Neural cell (in vitro differentiated cells): ENCODE results near the gene IQCM. TPM values are rescaled to one million over a fixed set of nuclear protein-coding genes. Genes with fewer than 3 reads are reported as not detected.

Experiments used
- H2AFZ ChIP-seq: fragments of 200-600, 300-800 bp; sonication (generic), shearing (Covaris generic); 2 replicates; pipeline ENCODE4 v1.6.0; 2014; ENCODE audit warnings: low read depth, mild to moderate bottlenecking, antibody characterized with exemption, low read length, moderate library complexity
- H3F3A ChIP-seq: fragments of 200-600 bp; shearing (Covaris generic); 2 replicates; pipeline ENCODE4 v1.6.1; 2016; ENCODE audit warnings: mild to moderate bottlenecking, moderate library complexity, mixed read lengths, antibody characterized with exemption, low read length; ENCODE audit not compliant: insufficient read depth, poor library complexity, severe bottlenecking
- H3K27ac ChIP-seq: fragments of 200-600, 300-800 bp; sonication (generic), shearing (Covaris generic); 2 replicates; pipeline ENCODE4 v1.5.1; 2014; ENCODE audit warnings: mild to moderate bottlenecking, low read length, moderate library complexity
- H3K27me3 ChIP-seq: fragments of 300-800, 200-600 bp; sonication (generic), shearing (Covaris generic); 2 replicates; pipeline ENCODE4 v1.6.0; 2014; ENCODE audit warnings: mild to moderate bottlenecking, low read depth, low read length, moderate library complexity; ENCODE audit not compliant: insufficient read depth
- H3K36me3 ChIP-seq: fragments of 300-800, 200-600 bp; sonication (generic), shearing (Covaris generic); 2 replicates; pipeline ENCODE4 v1.5.1; 2014; ENCODE audit warnings: mild to moderate bottlenecking, antibody characterized with exemption, low read length, moderate library complexity; ENCODE audit not compliant: insufficient read depth
- H3K4me2 ChIP-seq: fragments of 300-800, 200-600 bp; sonication (generic), shearing (Covaris generic); 2 replicates; pipeline ENCODE4 v1.6.0; 2014; ENCODE audit warnings: mild to moderate bottlenecking, low read length
- H3K4me3 ChIP-seq: fragments of 300-800, 200-600 bp; sonication (generic), shearing (Covaris generic); 2 replicates; pipeline ENCODE4 v1.5.1; 2014; ENCODE audit warnings: mild to moderate bottlenecking, low read length, moderate library complexity
- H3K79me2 ChIP-seq: fragments of 200-600 bp; shearing (Covaris generic); replicated peaks from 2 replicates; pipeline ENCODE4 v1.6.0; 2014; ENCODE audit warnings: mild to moderate bottlenecking, low read length, moderate library complexity; ENCODE audit not compliant: insufficient read depth
- H3K9ac ChIP-seq: fragments of 300-800, 200-600 bp; sonication (generic), shearing (Covaris generic); 2 replicates; pipeline ENCODE4 v1.6.1; 2016; ENCODE audit warnings: mild to moderate bottlenecking, low read length, mixed read lengths
- H3K9me2 ChIP-seq: fragments of 200-600 bp; shearing (Covaris generic); 2 replicates; pipeline ENCODE4 v1.6.1; 2016; ENCODE audit warnings: mild to moderate bottlenecking, low read length, mixed read lengths; ENCODE audit not compliant: insufficient read depth
- H3K9me3 ChIP-seq: fragments of 200-600, 300-800 bp; sonication (generic), shearing (Covaris generic); 2 replicates; pipeline ENCODE4 v1.6.1; 2016; ENCODE audit warnings: mild to moderate bottlenecking, mixed run types, low read length, moderate library complexity, mixed read lengths
- H4K20me1 ChIP-seq: fragments of 200-600 bp; shearing (Covaris generic); 2 replicates; pipeline ENCODE4 v1.6.1; 2016; ENCODE audit warnings: mild to moderate bottlenecking, mixed run types; ENCODE audit not compliant: insufficient read depth
- EP300 ChIP-seq: fragments of 450-650 bp; conservative IDR thresholded peaks from 2 replicates; pipeline ENCODE4 v1.6.1; 2014; ENCODE audit warnings: antibody characterized with exemption, mild to moderate bottlenecking, moderate library complexity; ENCODE audit not compliant: poor library complexity, severe bottlenecking
- EZH2 ChIP-seq: fragments of 200-600, 300-800 bp; shearing (Covaris generic), sonication (generic); IDR thresholded peaks from 2 replicates; pipeline ENCODE4 v1.6.1; 2014; ENCODE audit warnings: antibody characterized with exemption, low read length, borderline replicate concordance, mild to moderate bottlenecking; ENCODE audit not compliant: insufficient read depth, poor library complexity, severe bottlenecking
- MXI1 ChIP-seq: fragments of 450-650 bp; conservative IDR thresholded peaks from 2 replicates; pipeline ENCODE4 v1.6.1; 2014; ENCODE audit warnings: antibody characterized with exemption, mild to moderate bottlenecking; ENCODE audit not compliant: poor library complexity, severe bottlenecking
- POLR2AphosphoS5 ChIP-seq: IDR thresholded peaks from 2 replicates; pipeline ENCODE4 v1.6.1; 2012
- RAD21 ChIP-seq: fragments of 450-650 bp; conservative IDR thresholded peaks from 2 replicates; pipeline ENCODE4 v1.6.1; 2014; ENCODE audit warnings: antibody characterized with exemption, mild to moderate bottlenecking, moderate library complexity
- REST ChIP-seq: IDR thresholded peaks from 2 replicates; pipeline ENCODE4 v1.6.1; 2012; ENCODE audit warnings: borderline replicate concordance
- SMC3 ChIP-seq: fragments of 450-650 bp; conservative IDR thresholded peaks from 2 replicates; pipeline ENCODE4 v1.6.1; 2014; ENCODE audit warnings: antibody characterized with exemption, mild to moderate bottlenecking, moderate library complexity; ENCODE audit not compliant: poor library complexity
- TAF1 ChIP-seq: IDR thresholded peaks from 2 replicates; pipeline ENCODE4 v1.6.1; 2012; ENCODE audit warnings: low read depth
- polyA plus RNA-seq: library from polyadenylated mRNA; depleted of rRNA; stranded (reverse); fragments of >200 nt; gene quantifications from 2 replicates; pipeline ENCODE4 v1.2.3, GENCODE V29; 2014
- TF ChIP-seq, protein P1 (sequence below): fragments of 450-650 bp; IDR thresholded peaks from 2 replicates; pipeline ENCODE4 v1.5.1; 2014; ENCODE audit warnings: antibody characterized with exemption, mild to moderate bottlenecking, moderate library complexity; ENCODE audit not compliant: poor library complexity, severe bottlenecking

The IQCM gene
- polyA plus RNA-seq, 1 donor from 2014 or later = not detected

DNA sequence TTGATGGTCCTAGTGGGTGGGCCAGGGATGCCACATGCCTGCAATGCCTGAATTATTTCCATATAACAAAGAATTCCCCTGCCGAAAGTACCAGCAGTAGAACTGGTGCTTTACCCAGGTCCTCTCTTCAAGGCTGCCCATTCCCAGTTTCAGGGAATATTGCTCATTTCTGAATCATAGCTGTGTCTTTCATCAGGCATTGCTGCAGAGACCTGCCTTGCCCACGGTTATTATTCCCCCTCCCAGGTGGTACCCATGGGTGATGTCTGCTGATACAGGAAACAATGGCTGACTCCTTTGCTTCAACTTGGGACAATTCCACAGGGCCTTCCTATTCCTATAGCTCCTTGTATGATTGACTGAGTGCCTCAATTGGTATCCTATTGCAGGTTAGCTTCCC is 9.7 kb upstream of the IQCM start:
- H2AFZ ChIP-seq = no peak overlapping the region
- H4K20me1 ChIP-seq = no peaks in the 10 kb centered on the region
- TF ChIP-seq POLR2AphosphoS5 (no peak), MXI1 (no peak), EP300 (no peak), EZH2 (no peak), RAD21 (no peak), TAF1 (no peak), SMC3 (no peak)
- no peak overlapping the region for H3K9ac ChIP-seq
- no peaks in the 10 kb centered on the region for H3K27me3 ChIP-seq
- H3K4me2 ChIP-seq = no peak overlapping the region
- H3K36me3 ChIP-seq = no peaks in the 10 kb centered on the region
- H3K27ac ChIP-seq = no peak overlapping the region
- H3F3A ChIP-seq = no peaks in the 10 kb centered on the region
- H3K4me3 ChIP-seq = no peak overlapping the region
- no peaks in the 10 kb centered on the region for H3K9me3 ChIP-seq
- no peaks in the 10 kb centered on the region for H3K79me2 ChIP-seq
- no peaks in the 10 kb centered on the region for H3K9me2 ChIP-seq

GRCh38 chr4:149823769-149824221 is 8.2 kb upstream of the IQCM start:
- H3K27ac ChIP-seq = no peak overlapping the region
- no peak overlapping the region for H3K9ac ChIP-seq
- H3K9me2 ChIP-seq = no peaks in the 10 kb centered on the region
- no peaks in the 10 kb centered on the region for H3K79me2 ChIP-seq
- no peaks in the 10 kb centered on the region for H3K27me3 ChIP-seq
- no peak overlapping the region for H3K4me2 ChIP-seq
- no peaks in the 10 kb centered on the region for H3F3A ChIP-seq
- H3K9me3 ChIP-seq = no peaks in the 10 kb centered on the region
- no peaks in the 10 kb centered on the region for H3K36me3 ChIP-seq
- no peaks in the 10 kb centered on the region for H4K20me1 ChIP-seq
- H2AFZ ChIP-seq = no peak overlapping the region
- no peak overlapping the region for H3K4me3 ChIP-seq
- TF ChIP-seq EZH2 (no peak), RAD21 (no peak), MXI1 (no peak), POLR2AphosphoS5 (no peak), REST (no peak), TAF1 (no peak), SMC3 (no peak), EP300 (no peak)
- TF ChIP-seq, protein P1, sequence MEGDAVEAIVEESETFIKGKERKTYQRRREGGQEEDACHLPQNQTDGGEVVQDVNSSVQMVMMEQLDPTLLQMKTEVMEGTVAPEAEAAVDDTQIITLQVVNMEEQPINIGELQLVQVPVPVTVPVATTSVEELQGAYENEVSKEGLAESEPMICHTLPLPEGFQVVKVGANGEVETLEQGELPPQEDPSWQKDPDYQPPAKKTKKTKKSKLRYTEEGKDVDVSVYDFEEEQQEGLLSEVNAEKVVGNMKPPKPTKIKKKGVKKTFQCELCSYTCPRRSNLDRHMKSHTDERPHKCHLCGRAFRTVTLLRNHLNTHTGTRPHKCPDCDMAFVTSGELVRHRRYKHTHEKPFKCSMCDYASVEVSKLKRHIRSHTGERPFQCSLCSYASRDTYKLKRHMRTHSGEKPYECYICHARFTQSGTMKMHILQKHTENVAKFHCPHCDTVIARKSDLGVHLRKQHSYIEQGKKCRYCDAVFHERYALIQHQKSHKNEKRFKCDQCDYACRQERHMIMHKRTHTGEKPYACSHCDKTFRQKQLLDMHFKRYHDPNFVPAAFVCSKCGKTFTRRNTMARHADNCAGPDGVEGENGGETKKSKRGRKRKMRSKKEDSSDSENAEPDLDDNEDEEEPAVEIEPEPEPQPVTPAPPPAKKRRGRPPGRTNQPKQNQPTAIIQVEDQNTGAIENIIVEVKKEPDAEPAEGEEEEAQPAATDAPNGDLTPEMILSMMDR = no peak

GRCh38 chr4:149801416-149801815 is 14.2 kb downstream of the IQCM start:
- no peak overlapping the region for H3K27ac ChIP-seq
- H3K9ac ChIP-seq = no peak overlapping the region
- H3K4me3 ChIP-seq = no peak overlapping the region
- H3K4me2 ChIP-seq = no peak overlapping the region
- no peaks in the 10 kb centered on the region for H3K9me2 ChIP-seq
- H3K36me3 ChIP-seq = no peaks in the 10 kb centered on the region
- no peaks in the 10 kb centered on the region for H4K20me1 ChIP-seq
- H3K9me3 ChIP-seq = no peaks in the 10 kb centered on the region
- no peaks in the 10 kb centered on the region for H3K27me3 ChIP-seq
- H3K79me2 ChIP-seq = no peaks in the 10 kb centered on the region
- no peak overlapping the region for H2AFZ ChIP-seq
- TF ChIP-seq, protein P1 = no peak
- TF ChIP-seq TAF1 (no peak), REST (no peak), RAD21 (no peak), EP300 (no peak), POLR2AphosphoS5 (no peak)
- H3F3A ChIP-seq = no peaks in the 10 kb centered on the region
